ENCODE results near the gene PARD3B.

The PARD3B gene

GRCh38 chr2:205654878-205655605, 1109.8 kb downstream of the PARD3B start:
- ChIA-PET POLR2A (no interaction called here), CTCF (interaction anchor here (1.9 kb wide), 1 partner anchor 21 kb away, joined by 5 read pairs; no protein-coding TSS in a partner anchor)
- TF ChIP-seq BHLHE40 (IDR thresholded peaks at IDR 0.05; ENCODE audit: borderline replicate concordance) (no peak), FOXK2 (IDR thresholded peaks at IDR 0.05) (no peak), TARDBP (IDR thresholded peaks at IDR 0.05) (no peak), FOXA1 (IDR thresholded peaks at IDR 0.05) (no peak), ARNT (IDR thresholded peaks at IDR 0.05) (no peak), SP1 (IDR thresholded peaks at IDR 0.05) (no peak), HDGF (IDR thresholded peaks at IDR 0.05; ENCODE audit: borderline replicate concordance) (no peak), NFRKB (IDR thresholded peaks at IDR 0.05) (no peak), LEF1 (IDR thresholded peaks at IDR 0.05; ENCODE audit: borderline replicate concordance) (no peak), SUZ12 (IDR thresholded peaks at IDR 0.05) (no peak), ZNF384 (IDR thresholded peaks at IDR 0.05) (no peak), L3MBTL2 (conservative IDR thresholded peaks at IDR 0.05) (no peak), FOXM1 (IDR thresholded peaks at IDR 0.05; ENCODE audit: borderline replicate concordance) (no peak), ELF4 (IDR thresholded peaks at IDR 0.05) (no peak), CTBP1 (IDR thresholded peaks at IDR 0.05; ENCODE audit: borderline replicate concordance) (no peak)
- TF ChIP-seq, protein P1, sequence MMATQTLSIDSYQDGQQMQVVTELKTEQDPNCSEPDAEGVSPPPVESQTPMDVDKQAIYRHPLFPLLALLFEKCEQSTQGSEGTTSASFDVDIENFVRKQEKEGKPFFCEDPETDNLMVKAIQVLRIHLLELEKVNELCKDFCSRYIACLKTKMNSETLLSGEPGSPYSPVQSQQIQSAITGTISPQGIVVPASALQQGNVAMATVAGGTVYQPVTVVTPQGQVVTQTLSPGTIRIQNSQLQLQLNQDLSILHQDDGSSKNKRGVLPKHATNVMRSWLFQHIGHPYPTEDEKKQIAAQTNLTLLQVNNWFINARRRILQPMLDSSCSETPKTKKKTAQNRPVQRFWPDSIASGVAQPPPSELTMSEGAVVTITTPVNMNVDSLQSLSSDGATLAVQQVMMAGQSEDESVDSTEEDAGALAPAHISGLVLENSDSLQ (IDR thresholded peaks at IDR 0.05), result no peak
- DNase-seq (ENCODE audit: extremely low spot score), result no peak

GRCh38 chr2:205655779-205656456, 1110.6 kb downstream of the PARD3B start:
- ChIA-PET POLR2A (no interaction called here), CTCF (interaction anchor here (1.9 kb wide), 1 partner anchor 20 kb away, joined by 5 read pairs; no protein-coding TSS in a partner anchor)
- TF ChIP-seq, protein P1 (IDR thresholded peaks at IDR 0.05), result peak; percentile 67
- TF ChIP-seq HDGF (IDR thresholded peaks at IDR 0.05; ENCODE audit: borderline replicate concordance), result no peak
- TF ChIP-seq SUZ12 (IDR thresholded peaks at IDR 0.05), result no peak
- TF ChIP-seq CTBP1 (IDR thresholded peaks at IDR 0.05; ENCODE audit: borderline replicate concordance), result no peak
- no peak for DNase-seq (ENCODE audit: extremely low spot score)

DNA sequence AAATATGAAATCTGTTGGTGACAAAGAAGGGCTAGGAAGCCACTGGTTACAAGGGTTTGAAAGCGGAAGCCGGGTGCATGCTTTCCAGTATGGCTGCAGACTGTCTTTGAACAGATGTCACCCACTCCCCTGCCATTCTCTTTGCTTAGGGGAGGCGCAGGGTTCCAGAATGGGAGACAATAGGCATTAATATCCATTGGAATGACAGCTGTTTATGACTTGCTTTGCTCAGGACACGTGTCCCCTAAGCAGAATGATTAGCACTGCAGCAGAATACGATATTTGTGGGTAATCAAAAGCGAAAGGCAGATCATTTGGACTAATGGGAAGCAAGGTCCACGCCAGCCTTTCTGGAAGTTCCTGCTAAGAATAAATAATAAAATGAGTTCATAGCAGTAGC, 1111.2 kb downstream of the PARD3B start:
- ChIA-PET CTCF (no interaction called here), POLR2A (no interaction called here)
- no peak for DNase-seq (ENCODE audit: extremely low spot score)
- no peak for TF ChIP-seq NFRKB (IDR thresholded peaks at IDR 0.05)
- no peak for TF ChIP-seq ARNT (IDR thresholded peaks at IDR 0.05)

DNA sequence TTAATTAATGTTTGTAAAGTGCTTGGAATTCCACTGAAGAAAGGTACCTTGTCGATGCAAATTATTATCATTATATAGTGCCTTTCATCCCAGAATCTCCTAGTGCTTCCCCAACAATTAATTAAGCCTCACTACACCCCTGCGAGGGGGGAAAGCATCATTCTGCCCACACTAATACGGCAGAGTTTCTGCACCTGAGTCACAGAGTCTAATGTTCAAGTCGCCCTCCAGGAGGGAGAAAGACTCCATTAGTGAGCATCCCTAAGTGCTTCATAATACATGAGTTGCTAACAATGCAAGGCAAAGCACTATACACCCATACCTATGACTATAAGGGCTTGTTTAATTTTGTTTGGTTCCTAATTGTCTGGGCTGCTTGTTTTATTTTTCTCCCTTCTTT, 1111.7 kb downstream of the PARD3B start:
- POLR2A ChIA-PET, result no interaction called here
- TF ChIP-seq BHLHE40 (IDR thresholded peaks at IDR 0.05; ENCODE audit: borderline replicate concordance) (no peak), NFRKB (IDR thresholded peaks at IDR 0.05) (no peak), ZNF384 (IDR thresholded peaks at IDR 0.05) (no peak), L3MBTL2 (conservative IDR thresholded peaks at IDR 0.05) (no peak), TARDBP (IDR thresholded peaks at IDR 0.05) (no peak), CTBP1 (IDR thresholded peaks at IDR 0.05; ENCODE audit: borderline replicate concordance) (no peak), FOXM1 (IDR thresholded peaks at IDR 0.05; ENCODE audit: borderline replicate concordance) (no peak), ARNT (IDR thresholded peaks at IDR 0.05) (no peak), LEF1 (IDR thresholded peaks at IDR 0.05; ENCODE audit: borderline replicate concordance) (no peak), SUZ12 (IDR thresholded peaks at IDR 0.05) (no peak), HDGF (IDR thresholded peaks at IDR 0.05; ENCODE audit: borderline replicate concordance) (no peak), SP1 (IDR thresholded peaks at IDR 0.05) (no peak), ELF4 (IDR thresholded peaks at IDR 0.05) (no peak), FOXK2 (IDR thresholded peaks at IDR 0.05) (no peak), FOXA1 (IDR thresholded peaks at IDR 0.05) (no peak)
- TF ChIP-seq, protein P1 (IDR thresholded peaks at IDR 0.05), result no peak
- CTCF ChIA-PET, result no interaction called here
- DNase-seq (ENCODE audit: extremely low spot score), result no peak

DNA sequence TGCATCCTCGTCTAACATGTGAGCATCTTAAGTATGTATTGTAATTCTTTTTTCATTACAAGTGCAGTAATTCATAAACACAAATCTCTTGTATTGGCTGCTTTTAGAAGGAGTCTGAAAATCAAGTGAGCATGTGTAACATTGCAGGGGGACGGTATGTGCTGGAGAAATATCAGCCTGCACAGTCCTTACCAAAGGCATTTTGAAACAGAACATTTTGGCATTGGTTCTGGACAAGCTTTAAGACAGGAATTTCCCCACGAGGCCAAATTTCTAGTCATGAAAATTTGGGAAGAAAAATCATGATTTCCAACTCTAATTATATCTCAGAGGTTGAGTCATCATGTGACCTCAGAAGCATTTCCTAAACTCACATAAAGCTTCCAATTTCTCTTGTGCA, 1112.3 kb downstream of the PARD3B start:
- ChIA-PET POLR2A (no interaction called here), CTCF (no interaction called here)
- TF ChIP-seq NFRKB (IDR thresholded peaks at IDR 0.05), result no peak
- TF ChIP-seq ARNT (IDR thresholded peaks at IDR 0.05), result no peak
- TF ChIP-seq TARDBP (IDR thresholded peaks at IDR 0.05), result no peak

GRCh38 chr2:205658068-205658467, 1112.8 kb downstream of the PARD3B start:
- DNase-seq (ENCODE audit: extremely low spot score), result no peak
- POLR2A ChIA-PET, result no interaction called here
- TF ChIP-seq BHLHE40 (IDR thresholded peaks at IDR 0.05; ENCODE audit: borderline replicate concordance), result no peak
- TF ChIP-seq FOXK2 (IDR thresholded peaks at IDR 0.05), result no peak
- TF ChIP-seq SP1 (IDR thresholded peaks at IDR 0.05), result no peak
- TF ChIP-seq ARNT (IDR thresholded peaks at IDR 0.05), result no peak
- TF ChIP-seq FOXM1 (IDR thresholded peaks at IDR 0.05; ENCODE audit: borderline replicate concordance), result no peak
- no peak for TF ChIP-seq HDGF (IDR thresholded peaks at IDR 0.05; ENCODE audit: borderline replicate concordance)
- no peak for TF ChIP-seq NFRKB (IDR thresholded peaks at IDR 0.05)
- no peak for TF ChIP-seq ELF4 (IDR thresholded peaks at IDR 0.05)
- TF ChIP-seq SUZ12 (IDR thresholded peaks at IDR 0.05), result no peak
- TF ChIP-seq TARDBP (IDR thresholded peaks at IDR 0.05), result no peak
- no peak for TF ChIP-seq ZNF384 (IDR thresholded peaks at IDR 0.05)
- no peak for TF ChIP-seq FOXA1 (IDR thresholded peaks at IDR 0.05)
- no peak for TF ChIP-seq LEF1 (IDR thresholded peaks at IDR 0.05; ENCODE audit: borderline replicate concordance)
- TF ChIP-seq CTBP1 (IDR thresholded peaks at IDR 0.05; ENCODE audit: borderline replicate concordance), result no peak
- no peak for TF ChIP-seq L3MBTL2 (conservative IDR thresholded peaks at IDR 0.05)
- TF ChIP-seq, protein P1 (IDR thresholded peaks at IDR 0.05), result no peak
- CTCF ChIA-PET, result no interaction called here

More for the DNA sequence above, 1112.3 kb downstream of the PARD3B start:
- no peak for DNase-seq (ENCODE audit: extremely low spot score)
